ENCODE measurements around the gene PHOX2B.

- no peak for TF ChIP-seq POLR2A (IDR thresholded peaks at IDR 0.05)
- TF ChIP-seq CTCF (IDR thresholded peaks at IDR 0.05), result no peak
Observed at GRCh38 chr4:41757521-41758156, 9.1 kb upstream of the PHOX2B start.
